Frontal cortex (tissue), 4 donors: ENCODE measurements around the gene C10orf105. TPM values are rescaled to one million over a fixed set of nuclear protein-coding genes. Genes with fewer than 3 reads are reported as not detected.

Source experiments
- DNase-seq, 2 donors: peaks; one replicate each; pipeline ENCODE4 v3.0.0; 2012; ENCODE audit warnings: low spot score in 2 of 2
- FAIRE-seq: peaks from 2 replicates; lab custom pipeline; 2012; peaks lifted over from hg19 to GRCh38; lab: Jason Lieb, UNC
- total RNA-seq: library from RNA; depleted of rRNA; stranded (reverse); fragments of >200 nt; gene quantifications from one replicate; pipeline ENCODE4 v1.2.3, GENCODE V29; 2014
- donor health status: control.
- donor health status: control.
- donor health status: control.

Gene C10orf105
- total RNA-seq, 1 donor from 2014 or later = not detected

GRCh38 chr10:71752391-71753090 is 33.0 kb upstream of the C10orf105 start:
- no peak for FAIRE-seq
- no peak for DNase-seq

GRCh38 chr10:71751515-71752224 is 32.1 kb upstream of the C10orf105 start:
- no peak for DNase-seq
- no peak for FAIRE-seq

- FAIRE-seq = no peak
- DNase-seq = no peak
These were observed 31.4 kb upstream of the C10orf105 start for GRCh38 chr10:71750986-71751385.

GRCh38 chr10:71750124-71750841 is 30.7 kb upstream of the C10orf105 start:
- FAIRE-seq (no peak), DNase-seq (no peak)

GRCh38 chr10:71749396-71749795 is 29.8 kb upstream of the C10orf105 start:
- DNase-seq (no peak), FAIRE-seq (no peak)

GRCh38 chr10:71748671-71749191 is 29.2 kb upstream of the C10orf105 start:
- FAIRE-seq (no peak), DNase-seq (no peak)

GRCh38 chr10:71747551-71748523 is 28.3 kb upstream of the C10orf105 start:
- FAIRE-seq = no peak

GRCh38 chr10:71747039-71747531 is 27.5 kb upstream of the C10orf105 start:
- FAIRE-seq (no peak), DNase-seq (no peak)

More at GRCh38 chr10:71747551-71748523, 28.3 kb upstream of the C10orf105 start:
- no peak for DNase-seq

- no peak for DNase-seq
- FAIRE-seq = no peak
These were observed 26.9 kb upstream of the C10orf105 start for GRCh38 chr10:71746344-71747037.

- FAIRE-seq = no peak
These were observed 26.2 kb upstream of the C10orf105 start for GRCh38 chr10:71745664-71746250.

GRCh38 chr10:71744897-71745663 is 25.5 kb upstream of the C10orf105 start:
- no peak for FAIRE-seq
- no peak for DNase-seq

More at GRCh38 chr10:71745664-71746250, 26.2 kb upstream of the C10orf105 start:
- DNase-seq = no peak

GRCh38 chr10:71743866-71744265 is 24.3 kb upstream of the C10orf105 start:
- FAIRE-seq = no peak
- DNase-seq = no peak

GRCh38 chr10:71743089-71743838 is 23.7 kb upstream of the C10orf105 start:
- no peak for FAIRE-seq
- no peak for DNase-seq

- FAIRE-seq (no peak), DNase-seq (no peak)
These were observed 22.9 kb upstream of the C10orf105 start for GRCh38 chr10:71742301-71743088.

- no peak for FAIRE-seq
- DNase-seq = no peak
These were observed 22.1 kb upstream of the C10orf105 start for GRCh38 chr10:71741671-71742070.

- FAIRE-seq (no peak), DNase-seq (no peak)
These were observed 21.5 kb upstream of the C10orf105 start for GRCh38 chr10:71741029-71741428.
